ENCODE data around the gene CNTNAP2. TPM values are rescaled to one million over a fixed set of nuclear protein-coding genes. Genes with fewer than 3 reads are reported as not detected.

The CNTNAP2 gene
- total RNA-seq, 1 donor from 2014 or later: 9.2 TPM

- TF ChIP-seq CTCF (conservative IDR thresholded peaks at IDR 0.05; ENCODE audit: low read depth, low read length): no peak
Observed at GRCh38 chr7:147857152-147858140, 1740.8 kb downstream of the CNTNAP2 start.

GRCh38 chr7:147858421-147858820, 1741.8 kb downstream of the CNTNAP2 start:
- H3K4me3 ChIP-seq (ENCODE audit: low read depth, low read length): no peak overlapping the region
- no peak for DNase-seq (ENCODE audit: low read depth)
- no peak for TF ChIP-seq CTCF (conservative IDR thresholded peaks at IDR 0.05; ENCODE audit: low read depth, low read length)

More at GRCh38 chr7:147857152-147858140, 1740.8 kb downstream of the CNTNAP2 start:
- H3K4me3 ChIP-seq (ENCODE audit: low read depth, low read length): no peak overlapping the region
- DNase-seq (ENCODE audit: low read depth): no peak

- TF ChIP-seq CTCF (conservative IDR thresholded peaks at IDR 0.05; ENCODE audit: low read depth, low read length): no peak
- DNase-seq (ENCODE audit: low read depth): no peak
Observed at GRCh38 chr7:147859033-147859432, 1742.4 kb downstream of the CNTNAP2 start.

GRCh38 chr7:147859486-147859885, 1742.9 kb downstream of the CNTNAP2 start:
- no peak for DNase-seq (ENCODE audit: low read depth)
- TF ChIP-seq CTCF (conservative IDR thresholded peaks at IDR 0.05; ENCODE audit: low read depth, low read length): no peak
- H3K4me3 ChIP-seq (ENCODE audit: low read depth, low read length): no peak overlapping the region

More at GRCh38 chr7:147859033-147859432, 1742.4 kb downstream of the CNTNAP2 start:
- no peak overlapping the region for H3K4me3 ChIP-seq (ENCODE audit: low read depth, low read length)

GRCh38 chr7:147861058-147861716, 1744.6 kb downstream of the CNTNAP2 start:
- DNase-seq (ENCODE audit: low read depth): no peak
- TF ChIP-seq CTCF (conservative IDR thresholded peaks at IDR 0.05; ENCODE audit: low read depth, low read length): no peak

GRCh38 chr7:147861945-147862344, 1745.3 kb downstream of the CNTNAP2 start:
- no peak overlapping the region for H3K4me3 ChIP-seq (ENCODE audit: low read depth, low read length)
- no peak for TF ChIP-seq CTCF (conservative IDR thresholded peaks at IDR 0.05; ENCODE audit: low read depth, low read length)
- no peak for DNase-seq (ENCODE audit: low read depth)

More at GRCh38 chr7:147861058-147861716, 1744.6 kb downstream of the CNTNAP2 start:
- no peak overlapping the region for H3K4me3 ChIP-seq (ENCODE audit: low read depth, low read length)
